ENCODE measurements around the gene COMP.

Gene COMP

DNA sequence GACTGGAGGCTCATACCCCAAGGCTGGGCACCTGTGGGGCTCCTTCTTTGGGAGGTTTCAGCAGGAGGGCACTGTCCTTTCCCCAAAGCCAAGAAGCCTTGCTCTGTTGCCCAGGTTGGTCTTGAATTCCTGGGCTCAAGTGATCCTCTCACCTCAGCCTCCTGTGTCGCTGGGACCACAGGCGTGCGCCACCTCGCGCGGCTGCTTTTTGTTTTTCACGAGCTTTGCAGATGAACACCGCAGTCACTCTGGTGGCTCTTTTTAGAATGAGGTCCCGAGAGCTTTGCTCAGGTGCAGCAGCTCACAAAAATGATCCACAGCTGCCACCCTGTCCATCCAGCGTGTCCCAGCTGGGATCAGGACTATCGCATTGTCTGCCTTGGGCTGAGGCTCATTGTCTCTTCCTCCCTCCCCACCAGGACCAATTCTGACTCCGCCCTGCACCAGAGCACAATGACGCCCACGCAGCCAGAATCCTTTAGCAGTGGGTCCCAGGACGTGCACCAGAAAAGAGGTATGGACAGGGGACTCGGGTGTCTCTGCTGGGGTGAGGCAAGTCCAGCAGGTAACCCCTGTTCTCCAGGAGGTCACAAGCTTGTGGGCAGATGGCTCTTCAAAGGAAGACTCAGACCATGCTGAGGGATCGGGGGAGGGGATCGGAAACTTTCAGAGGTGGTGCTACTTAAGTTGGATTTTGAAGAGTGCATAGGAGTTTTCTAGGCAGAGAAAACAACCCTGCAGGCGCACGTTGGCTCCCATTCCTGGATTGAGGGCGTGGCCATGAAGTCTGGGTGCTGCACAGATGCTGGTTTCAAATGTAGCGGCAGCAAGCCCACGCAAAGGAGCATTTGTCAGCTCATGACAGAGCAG is 41.5 kb downstream of the COMP start:
- Histone ChIP-seq H3K4me2 (ENCODE audit: low read length) (no peak overlapping the region), H3K27me3 (ENCODE audit: control insufficient read depth, low read length) (no peaks in the 10 kb centered on the region), H3F3A (ENCODE audit: control insufficient read depth, insufficient read depth) (no peaks in the 10 kb centered on the region), H3K27ac (ENCODE audit: low read depth, low read length) (no peak overlapping the region), H3K36me3 (ENCODE audit: control insufficient read depth, low read length) (no peaks in the 10 kb centered on the region), H4K20me1 (ENCODE audit: control insufficient read depth, insufficient read depth, low read depth, low read length) (no peaks in the 10 kb centered on the region), H3K4me1 (ENCODE audit: control insufficient read depth, low read length) (no peaks in the 10 kb centered on the region), H3K4me3 (ENCODE audit: low read length) (no peak overlapping the region), H3K9me3 (ENCODE audit: control insufficient read depth, insufficient read depth, low read length) (no peaks in the 10 kb centered on the region), H3K79me2 (ENCODE audit: control insufficient read depth, low read length) (no peaks in the 10 kb centered on the region), H3K9me2 (replicated peaks; ENCODE audit: control insufficient read depth, low read length) (no peaks in the 10 kb centered on the region)
- TF ChIP-seq, protein P1, sequence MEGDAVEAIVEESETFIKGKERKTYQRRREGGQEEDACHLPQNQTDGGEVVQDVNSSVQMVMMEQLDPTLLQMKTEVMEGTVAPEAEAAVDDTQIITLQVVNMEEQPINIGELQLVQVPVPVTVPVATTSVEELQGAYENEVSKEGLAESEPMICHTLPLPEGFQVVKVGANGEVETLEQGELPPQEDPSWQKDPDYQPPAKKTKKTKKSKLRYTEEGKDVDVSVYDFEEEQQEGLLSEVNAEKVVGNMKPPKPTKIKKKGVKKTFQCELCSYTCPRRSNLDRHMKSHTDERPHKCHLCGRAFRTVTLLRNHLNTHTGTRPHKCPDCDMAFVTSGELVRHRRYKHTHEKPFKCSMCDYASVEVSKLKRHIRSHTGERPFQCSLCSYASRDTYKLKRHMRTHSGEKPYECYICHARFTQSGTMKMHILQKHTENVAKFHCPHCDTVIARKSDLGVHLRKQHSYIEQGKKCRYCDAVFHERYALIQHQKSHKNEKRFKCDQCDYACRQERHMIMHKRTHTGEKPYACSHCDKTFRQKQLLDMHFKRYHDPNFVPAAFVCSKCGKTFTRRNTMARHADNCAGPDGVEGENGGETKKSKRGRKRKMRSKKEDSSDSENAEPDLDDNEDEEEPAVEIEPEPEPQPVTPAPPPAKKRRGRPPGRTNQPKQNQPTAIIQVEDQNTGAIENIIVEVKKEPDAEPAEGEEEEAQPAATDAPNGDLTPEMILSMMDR (IDR thresholded peaks at IDR 0.05; ENCODE audit: low read depth, low read length, poor library complexity, severe bottlenecking), result no peak
- no peak for TF ChIP-seq EZH2phosphoT487 (IDR thresholded peaks at IDR 0.05; ENCODE audit: borderline replicate concordance, low read length)

DNA sequence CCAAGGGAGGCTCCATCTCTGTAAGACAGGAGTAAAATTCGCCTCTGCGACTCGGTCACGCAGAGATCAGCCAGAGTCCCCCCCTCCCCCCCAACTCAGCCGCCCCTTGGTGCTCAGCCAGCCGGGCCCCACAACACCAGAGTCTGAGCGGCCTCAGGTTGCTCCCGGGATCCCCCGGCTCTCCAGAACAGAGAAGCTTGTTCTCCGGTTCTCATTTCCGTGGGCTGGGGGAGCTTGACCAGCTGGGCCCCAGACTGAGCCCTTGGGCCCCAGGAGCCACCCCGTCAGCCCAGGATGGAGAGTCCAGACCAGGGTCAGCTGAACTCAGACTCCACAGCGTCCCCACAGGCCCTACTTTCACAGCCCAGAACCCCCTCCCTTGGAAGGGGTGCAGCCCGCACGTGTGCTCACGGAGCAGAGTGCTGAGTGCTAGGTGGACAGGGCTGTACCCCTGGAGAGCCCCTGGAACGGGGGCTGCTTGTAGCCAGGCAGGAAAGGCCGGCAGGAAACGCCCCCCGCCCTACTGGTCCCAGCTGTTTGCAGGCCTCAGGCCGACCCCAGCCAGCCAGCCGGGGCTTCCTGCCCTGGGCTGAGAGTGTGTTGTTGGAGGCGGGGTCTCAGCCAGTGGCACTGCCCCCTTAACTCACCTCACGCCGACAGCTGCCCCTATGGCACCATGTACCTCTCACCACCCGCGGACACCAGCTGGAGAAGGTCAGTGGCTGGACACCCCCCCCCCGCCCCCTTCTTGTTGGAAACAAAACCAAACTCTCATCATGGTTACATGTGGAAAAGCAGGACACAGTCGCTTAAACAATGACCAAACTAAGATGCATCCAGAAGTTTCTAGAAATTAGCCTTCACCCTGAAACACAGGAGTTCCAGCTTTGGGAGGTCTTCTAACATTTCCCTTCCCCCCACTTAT is 44.4 kb downstream of the COMP start:
- Histone ChIP-seq H3K9me3 (ENCODE audit: control insufficient read depth, insufficient read depth, low read length) (no peaks in the 10 kb centered on the region), H3K4me1 (ENCODE audit: control insufficient read depth, low read length) (no peaks in the 10 kb centered on the region), H3K4me2 (ENCODE audit: low read length) (no peak overlapping the region), H4K20me1 (ENCODE audit: control insufficient read depth, insufficient read depth, low read depth, low read length) (no peaks in the 10 kb centered on the region), H3K27me3 (ENCODE audit: control insufficient read depth, low read length) (no peaks in the 10 kb centered on the region), H3K4me3 (ENCODE audit: low read length) (no peak overlapping the region), H3K9me2 (replicated peaks; ENCODE audit: control insufficient read depth, low read length) (no peaks in the 10 kb centered on the region), H3K36me3 (ENCODE audit: control insufficient read depth, low read length) (no peaks in the 10 kb centered on the region), H3K27ac (ENCODE audit: low read depth, low read length) (no peak overlapping the region), H3F3A (ENCODE audit: control insufficient read depth, insufficient read depth) (no peaks in the 10 kb centered on the region), H3K79me2 (ENCODE audit: control insufficient read depth, low read length) (no peaks in the 10 kb centered on the region)
- TF ChIP-seq, protein P1 (IDR thresholded peaks at IDR 0.05; ENCODE audit: low read depth, low read length, poor library complexity, severe bottlenecking), result no peak
- TF ChIP-seq EZH2phosphoT487 (IDR thresholded peaks at IDR 0.05; ENCODE audit: borderline replicate concordance, low read length), result no peak

DNA sequence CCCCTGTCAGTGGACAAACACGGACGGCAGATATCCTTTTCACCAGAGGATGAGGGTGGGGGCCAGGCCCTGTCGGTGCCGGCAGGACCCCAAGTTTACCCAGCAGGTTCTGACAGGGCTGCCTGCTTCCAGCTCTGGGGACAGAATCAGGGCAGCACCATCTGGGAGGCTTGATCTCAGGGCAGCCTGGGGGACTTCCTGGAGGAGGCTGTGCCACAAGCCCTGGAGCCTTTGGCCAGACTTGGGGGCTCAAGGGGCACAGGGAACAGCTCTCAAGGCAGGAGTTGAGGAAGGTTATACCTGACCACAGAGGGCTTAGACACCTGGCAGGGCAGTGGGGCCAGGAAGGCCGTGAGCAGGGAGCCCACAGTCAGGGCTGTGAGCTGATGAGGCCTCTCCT is 45.2 kb downstream of the COMP start:
- Histone ChIP-seq H4K20me1 (ENCODE audit: control insufficient read depth, insufficient read depth, low read depth, low read length) (no peaks in the 10 kb centered on the region), H3K79me2 (ENCODE audit: control insufficient read depth, low read length) (no peaks in the 10 kb centered on the region), H3K27ac (ENCODE audit: low read depth, low read length) (no peak overlapping the region)

More for the DNA sequence above, 45.2 kb downstream of the COMP start:
- H3K4me3 ChIP-seq (ENCODE audit: low read length), result no peak overlapping the region
- H3F3A ChIP-seq (ENCODE audit: control insufficient read depth, insufficient read depth), result no peaks in the 10 kb centered on the region
- H3K4me1 ChIP-seq (ENCODE audit: control insufficient read depth, low read length), result no peaks in the 10 kb centered on the region
- H3K4me2 ChIP-seq (ENCODE audit: low read length), result no peak overlapping the region
- no peaks in the 10 kb centered on the region for H3K36me3 ChIP-seq (ENCODE audit: control insufficient read depth, low read length)
- no peak for TF ChIP-seq EZH2phosphoT487 (IDR thresholded peaks at IDR 0.05; ENCODE audit: borderline replicate concordance, low read length)
- TF ChIP-seq, protein P1 (IDR thresholded peaks at IDR 0.05; ENCODE audit: low read depth, low read length, poor library complexity, severe bottlenecking), result no peak
- no peaks in the 10 kb centered on the region for H3K27me3 ChIP-seq (ENCODE audit: control insufficient read depth, low read length)
- H3K9me3 ChIP-seq (ENCODE audit: control insufficient read depth, insufficient read depth, low read length), result no peaks in the 10 kb centered on the region
- H3K9me2 ChIP-seq (replicated peaks; ENCODE audit: control insufficient read depth, low read length), result no peaks in the 10 kb centered on the region
